OCI-LY1 (cell line): ENCODE results near the gene DYSF.

Experiments used
- H2AFZ ChIP-seq: fragments of 200-600 bp; sonication (generic), shearing (Covaris generic); 2 replicates; pipeline ENCODE4 v1.6.0; 2014; ENCODE audit warnings: antibody characterized with exemption, mild to moderate bottlenecking, low read length
- H3F3A ChIP-seq: fragments of 200-600 bp; sonication (generic), shearing (Covaris generic); 2 replicates; pipeline ENCODE4 v1.6.0; 2014; ENCODE audit warnings: mild to moderate bottlenecking, antibody characterized with exemption, low read length, moderate library complexity; ENCODE audit not compliant: insufficient read depth
- H3K27ac ChIP-seq: fragments of 200-600 bp; sonication (generic); 2 replicates; pipeline ENCODE4 v1.5.1; 2014; ENCODE audit warnings: low read length, mixed run types, mild to moderate bottlenecking, low read depth; ENCODE audit not compliant: poor library complexity, severe bottlenecking
- H3K27me3 ChIP-seq: fragments of 200-600 bp; sonication (generic); 2 replicates; pipeline ENCODE4 v1.6.0; 2014; ENCODE audit warnings: antibody characterized with exemption, mild to moderate bottlenecking, low read length, moderate library complexity; ENCODE audit not compliant: insufficient read depth
- H3K36me3 ChIP-seq: fragments of 200-600 bp; sonication (generic); 2 replicates; pipeline ENCODE4 v1.6.1; 2014; ENCODE audit warnings: mild to moderate bottlenecking, antibody characterized with exemption, low read length, moderate library complexity, mixed read lengths; ENCODE audit not compliant: insufficient read depth
- H3K4me1 ChIP-seq: fragments of 200-600 bp; sonication (generic); 2 replicates; pipeline ENCODE4 v1.5.1; 2014; ENCODE audit warnings: mild to moderate bottlenecking, low read length, moderate library complexity; ENCODE audit not compliant: insufficient read depth, severe bottlenecking
- H3K4me2 ChIP-seq: fragments of 200-600 bp; sonication (generic), shearing (Covaris generic); 2 replicates; pipeline ENCODE4 v1.6.1; 2014; ENCODE audit warnings: low read length
- H3K4me3 ChIP-seq: fragments of 200-600 bp; sonication (generic); 2 replicates; pipeline ENCODE4 v1.5.1; 2014; ENCODE audit warnings: low read length, low read depth, mild to moderate bottlenecking, mixed read lengths; ENCODE audit not compliant: poor library complexity, severe bottlenecking
- H3K79me2 ChIP-seq: fragments of 200-600 bp; shearing (Covaris generic); 2 replicates; pipeline ENCODE4 v1.6.1; 2016; ENCODE audit warnings: mixed run types, low read length, mixed read lengths; ENCODE audit not compliant: insufficient read depth
- H3K9ac ChIP-seq: fragments of 200-600 bp; sonication (generic), shearing (Covaris generic); 2 replicates; pipeline ENCODE4 v1.6.1; 2014; ENCODE audit warnings: mild to moderate bottlenecking, low read length, mixed read lengths
- H3K9me2 ChIP-seq: fragments of 200-600 bp; sonication (generic), shearing (Covaris generic); 2 replicates; pipeline ENCODE4 v1.6.1; 2014; ENCODE audit warnings: low read depth, mild to moderate bottlenecking, low read length, mixed read lengths
- H3K9me3 ChIP-seq: fragments of 200-600 bp; shearing (Covaris generic); 2 replicates; pipeline ENCODE4 v1.6.1; 2014; ENCODE audit warnings: low read length, mixed read lengths
- H4K20me1 ChIP-seq: fragments of 200-600 bp; sonication (generic), shearing (Covaris generic); 2 replicates; pipeline ENCODE4 v1.6.0; 2016; ENCODE audit warnings: mild to moderate bottlenecking, low read length; ENCODE audit not compliant: insufficient read depth
- EZH2 ChIP-seq: fragments of 200-600 bp; sonication (generic), shearing (Covaris generic); IDR thresholded peaks from 2 replicates; pipeline ENCODE4 v1.8.0; 2017; ENCODE audit warnings: borderline replicate concordance, mixed run types, mild to moderate bottlenecking, antibody characterized with exemption, low read length, moderate library complexity, mixed read lengths
- TF ChIP-seq, protein P1 (sequence below): fragments of 200-600 bp; sonication (generic), shearing (Covaris generic); IDR thresholded peaks from 2 replicates; pipeline ENCODE4 v1.5.1; 2017; ENCODE audit warnings: mild to moderate bottlenecking, antibody characterized with exemption, low read length, moderate library complexity, mixed read lengths

Gene DYSF

DNA sequence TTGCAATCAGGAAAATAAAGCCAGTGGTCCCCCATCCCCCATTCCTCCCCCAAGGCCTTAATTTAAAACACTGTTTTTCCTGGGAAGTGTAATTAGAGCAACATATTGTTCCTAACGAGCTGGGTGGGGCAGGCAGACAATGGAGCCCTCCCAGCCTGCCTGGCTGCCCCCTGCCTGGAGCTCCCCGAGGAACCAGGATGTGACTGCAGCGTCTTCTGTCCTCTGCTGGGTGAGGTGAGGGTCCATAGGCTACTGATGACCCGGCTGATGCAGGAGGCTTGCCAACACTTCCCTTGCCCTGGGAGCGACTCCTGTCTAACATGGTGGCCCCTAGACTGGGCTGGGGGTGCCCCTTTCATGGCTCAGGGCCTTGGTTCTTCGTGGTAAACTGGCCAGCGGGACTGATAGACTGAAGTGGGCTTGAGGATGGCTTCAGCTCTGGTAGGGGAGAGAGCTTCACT, 152.4 kb downstream of the DYSF start:
- Histone ChIP-seq H3F3A (no peaks in the 10 kb centered on the region), H3K4me3 (no peak overlapping the region), H3K9me2 (no peaks in the 10 kb centered on the region), H3K36me3 (no peaks in the 10 kb centered on the region), H4K20me1 (no peaks in the 10 kb centered on the region), H2AFZ (no peak overlapping the region), H3K9me3 (no peaks in the 10 kb centered on the region), H3K4me1 (no peaks in the 10 kb centered on the region), H3K4me2 (no peak overlapping the region), H3K79me2 (no peaks in the 10 kb centered on the region), H3K9ac (no peak overlapping the region), H3K27me3 (no peaks in the 10 kb centered on the region; the same call in 1 of the 2 replicates), H3K27ac (no peak overlapping the region)
- TF ChIP-seq, protein P1, sequence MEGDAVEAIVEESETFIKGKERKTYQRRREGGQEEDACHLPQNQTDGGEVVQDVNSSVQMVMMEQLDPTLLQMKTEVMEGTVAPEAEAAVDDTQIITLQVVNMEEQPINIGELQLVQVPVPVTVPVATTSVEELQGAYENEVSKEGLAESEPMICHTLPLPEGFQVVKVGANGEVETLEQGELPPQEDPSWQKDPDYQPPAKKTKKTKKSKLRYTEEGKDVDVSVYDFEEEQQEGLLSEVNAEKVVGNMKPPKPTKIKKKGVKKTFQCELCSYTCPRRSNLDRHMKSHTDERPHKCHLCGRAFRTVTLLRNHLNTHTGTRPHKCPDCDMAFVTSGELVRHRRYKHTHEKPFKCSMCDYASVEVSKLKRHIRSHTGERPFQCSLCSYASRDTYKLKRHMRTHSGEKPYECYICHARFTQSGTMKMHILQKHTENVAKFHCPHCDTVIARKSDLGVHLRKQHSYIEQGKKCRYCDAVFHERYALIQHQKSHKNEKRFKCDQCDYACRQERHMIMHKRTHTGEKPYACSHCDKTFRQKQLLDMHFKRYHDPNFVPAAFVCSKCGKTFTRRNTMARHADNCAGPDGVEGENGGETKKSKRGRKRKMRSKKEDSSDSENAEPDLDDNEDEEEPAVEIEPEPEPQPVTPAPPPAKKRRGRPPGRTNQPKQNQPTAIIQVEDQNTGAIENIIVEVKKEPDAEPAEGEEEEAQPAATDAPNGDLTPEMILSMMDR: no peak
- TF ChIP-seq EZH2: no peak

DNA sequence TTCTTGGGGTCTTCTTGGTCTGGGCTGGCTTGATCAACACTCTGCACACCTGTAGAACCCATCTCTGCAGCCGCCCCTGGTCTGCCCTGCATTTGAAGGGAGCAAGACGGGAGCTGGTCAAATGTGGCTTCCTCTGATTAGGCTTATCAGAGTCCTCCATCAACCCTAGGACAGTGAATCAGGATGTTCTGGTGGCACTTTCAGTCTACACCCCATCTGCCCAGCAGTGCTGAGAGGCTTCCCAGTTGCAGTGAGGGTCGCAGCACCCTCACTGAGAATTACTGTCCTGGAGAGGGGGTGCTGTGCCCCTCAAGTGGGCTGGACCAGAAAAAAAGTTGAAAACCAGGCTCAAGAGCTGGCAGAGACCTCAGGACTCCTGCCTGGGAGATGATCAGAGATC, 152.9 kb downstream of the DYSF start:
- TF ChIP-seq, protein P1: no peak
- Histone ChIP-seq H2AFZ (no peak overlapping the region), H3K4me3 (no peak overlapping the region), H3K4me1 (no peaks in the 10 kb centered on the region), H3K4me2 (no peak overlapping the region), H4K20me1 (no peaks in the 10 kb centered on the region), H3K9me3 (no peaks in the 10 kb centered on the region), H3K79me2 (no peaks in the 10 kb centered on the region), H3K27me3 (no peaks in the 10 kb centered on the region; the same call in 1 of the 2 replicates), H3K9me2 (no peaks in the 10 kb centered on the region), H3K27ac (no peak overlapping the region), H3K9ac (no peak overlapping the region), H3F3A (no peaks in the 10 kb centered on the region), H3K36me3 (no peaks in the 10 kb centered on the region)

DNA sequence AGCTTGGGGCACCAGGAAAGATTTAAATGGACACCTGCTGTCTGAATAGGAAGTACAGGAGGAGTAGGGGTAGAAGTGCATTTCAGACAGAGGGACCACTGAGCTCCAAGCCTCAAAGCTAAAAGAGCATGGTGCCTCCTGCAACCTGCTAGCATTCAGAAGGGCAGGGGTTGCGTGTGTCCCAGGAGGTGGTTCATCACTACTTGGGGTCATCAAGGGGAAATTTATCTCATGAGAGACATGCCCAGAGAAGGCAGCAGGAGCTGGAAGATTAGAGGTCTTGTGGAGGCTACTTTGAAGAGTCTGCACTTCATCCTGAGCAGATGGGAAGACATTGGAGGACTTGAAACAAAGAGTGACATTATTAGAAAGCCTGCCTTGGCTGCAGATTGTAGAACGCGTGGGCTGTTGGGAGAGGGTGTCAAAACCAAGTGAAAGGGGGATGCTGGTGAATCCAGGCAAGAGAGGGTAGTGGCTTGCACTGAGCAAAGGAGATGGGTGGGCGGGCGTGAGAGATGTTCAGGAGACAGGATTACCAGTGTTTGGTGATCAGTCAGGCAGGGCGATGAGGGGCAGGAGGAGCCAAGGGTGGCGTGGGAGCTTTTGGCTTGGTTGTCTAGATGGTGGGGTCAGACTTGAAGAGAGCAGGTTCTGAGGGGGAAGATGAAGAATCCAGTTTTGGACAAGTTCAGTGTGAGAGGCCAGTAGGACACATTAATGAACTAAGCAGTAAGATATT, 154.0 kb downstream of the DYSF start:
- Histone ChIP-seq H2AFZ (no peak overlapping the region), H3K27me3 (no peaks in the 10 kb centered on the region; the same call in 1 of the 2 replicates), H4K20me1 (no peaks in the 10 kb centered on the region), H3K79me2 (no peaks in the 10 kb centered on the region), H3K4me2 (no peak overlapping the region), H3K36me3 (no peaks in the 10 kb centered on the region), H3K4me1 (no peaks in the 10 kb centered on the region), H3K4me3 (no peak overlapping the region), H3F3A (no peaks in the 10 kb centered on the region), H3K9ac (no peak overlapping the region), H3K9me2 (no peaks in the 10 kb centered on the region), H3K9me3 (no peaks in the 10 kb centered on the region), H3K27ac (no peak overlapping the region)
- no peak for TF ChIP-seq EZH2
- TF ChIP-seq, protein P1: no peak
